GM06990 (cell line): ENCODE data around the gene MYO5B.

ENCODE experiments used
- DNase-seq: peaks from one replicate; pipeline ENCODE4 v3.0.0-alpha.2; 2011; ENCODE audit not compliant: insufficient read length; ENCODE audit errors: extremely low read depth
- H3K27me3 ChIP-seq: replicated peaks from 2 replicates; pipeline ENCODE4 v1.6.0; 2011; ENCODE audit warnings: low read length; ENCODE audit not compliant: control insufficient read depth, insufficient read depth
- H3K36me3 ChIP-seq: 2 replicates; pipeline ENCODE4 v1.5.1; 2011; ENCODE audit warnings: low read length; ENCODE audit not compliant: control insufficient read depth, insufficient read depth
- H3K4me3 ChIP-seq: replicated peaks from 2 replicates; pipeline ENCODE4 v1.5.1; 2011; ENCODE audit warnings: low read depth, mild to moderate bottlenecking, control low read depth, low read length
- CTCF ChIP-seq: IDR thresholded peaks from 2 replicates; pipeline ENCODE4 v1.5.1; 2011; ENCODE audit warnings: low read length, control low read depth, mild to moderate bottlenecking, inconsistent platforms; ENCODE audit not compliant: insufficient read depth, poor library complexity, severe bottlenecking

MYO5B gene

DNA sequence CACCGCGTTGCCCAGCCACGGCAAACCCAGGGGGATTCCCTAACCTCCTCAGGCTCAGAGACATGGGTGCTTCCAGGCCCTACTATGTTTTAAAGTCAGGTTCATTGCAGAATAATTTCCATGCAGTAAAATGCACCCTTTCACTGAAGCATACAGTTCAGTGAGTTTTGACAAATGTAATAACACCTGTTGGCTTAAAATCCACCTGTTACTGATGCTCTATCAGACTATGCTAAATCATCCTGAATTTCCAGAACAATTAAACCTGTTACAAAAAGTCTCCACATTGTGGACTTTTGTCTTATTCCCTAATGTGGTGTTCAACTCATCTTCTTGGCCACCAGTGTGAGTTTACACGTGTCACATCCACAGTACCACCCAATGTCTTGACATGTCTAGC lies 234.6 kb downstream of the MYO5B start:
- H3K27me3 ChIP-seq, result no peaks in the 10 kb centered on the region; the same call in 1 of the 2 replicates
- no peak for DNase-seq
- no peak for TF ChIP-seq CTCF
- H3K36me3 ChIP-seq, result no peaks in the 10 kb centered on the region
- H3K4me3 ChIP-seq, result no peak overlapping the region

- DNase-seq, result peak; percentile 10
- Histone ChIP-seq H3K27me3 (no peaks in the 10 kb centered on the region; the same call in none of the 2 replicates), H3K4me3 (no peak overlapping the region), H3K36me3 (no peaks in the 10 kb centered on the region)
- no peak for TF ChIP-seq CTCF
Measured at GRCh38 chr18:49959176-49959575, 235.8 kb downstream of the MYO5B start.

DNA sequence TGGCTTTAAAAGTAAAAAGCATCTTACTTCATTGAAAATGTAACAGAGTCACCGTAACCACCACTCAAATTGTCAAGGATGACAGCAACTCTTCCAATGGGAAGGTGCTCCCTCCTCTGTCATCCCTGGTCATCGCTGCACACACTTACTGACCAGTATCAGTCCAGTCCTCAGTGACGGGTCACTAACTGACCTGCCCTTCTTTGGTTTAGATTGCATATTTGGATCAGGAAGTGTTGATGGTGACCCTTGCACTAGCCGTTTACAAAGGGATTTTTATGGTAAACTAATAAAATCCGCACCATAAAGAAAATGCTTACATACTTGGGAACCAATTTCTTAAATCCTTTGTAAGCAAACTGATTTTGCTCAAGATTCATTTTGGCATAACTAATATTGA lies 239.7 kb downstream of the MYO5B start:
- H3K27me3 ChIP-seq, result no peaks in the 10 kb centered on the region; the same call in 1 of the 2 replicates
- no peaks in the 10 kb centered on the region for H3K36me3 ChIP-seq
- DNase-seq, result no peak
- TF ChIP-seq CTCF, result no peak
- no peak overlapping the region for H3K4me3 ChIP-seq

DNA sequence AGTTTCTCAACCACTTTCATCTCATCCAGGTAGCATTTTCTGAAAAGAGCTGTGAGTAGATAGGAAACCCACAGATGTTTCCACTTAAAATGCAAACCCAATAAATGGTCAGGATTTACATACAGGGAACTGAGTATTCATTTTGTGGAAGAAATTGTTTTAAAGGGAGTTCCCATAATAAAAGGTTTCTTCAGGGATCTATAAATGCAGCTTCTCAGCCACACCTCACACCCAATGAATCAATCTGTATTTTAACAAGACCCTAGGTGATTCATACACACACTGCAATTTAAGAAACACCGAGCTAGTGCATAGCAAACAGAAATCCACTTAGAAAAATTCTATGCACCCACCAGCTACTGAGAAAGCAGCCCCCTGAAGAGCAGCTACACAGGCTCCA lies 241.6 kb downstream of the MYO5B start:
- Histone ChIP-seq H3K36me3 (no peaks in the 10 kb centered on the region), H3K27me3 (no peaks in the 10 kb centered on the region; the same call in 1 of the 2 replicates), H3K4me3 (no peak overlapping the region)
- no peak for DNase-seq
- TF ChIP-seq CTCF, result no peak

DNA sequence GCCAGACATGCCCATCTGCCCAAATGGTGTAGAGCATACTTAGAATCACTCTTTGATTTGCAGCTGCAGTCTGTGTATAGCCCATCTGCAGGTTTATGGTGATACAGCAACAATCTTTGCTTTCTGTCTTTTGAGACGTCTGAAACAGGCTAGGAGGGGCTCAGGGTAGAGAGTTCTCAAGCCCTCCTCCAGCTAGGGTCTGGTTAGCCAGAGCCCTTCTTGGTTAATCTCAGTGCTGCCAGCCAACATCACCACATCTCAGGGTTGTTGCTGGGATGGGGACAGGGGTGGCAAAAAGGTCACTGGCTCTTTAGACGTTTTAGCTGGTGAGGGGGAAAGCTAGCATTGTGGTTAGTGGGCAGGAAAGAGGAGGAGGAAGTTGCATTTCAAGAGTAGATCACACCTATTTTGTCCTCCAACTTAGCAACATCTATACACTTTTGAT lies 245.0 kb downstream of the MYO5B start:
- H3K27me3 ChIP-seq, result no peaks in the 10 kb centered on the region; the same call in 1 of the 2 replicates
- H3K4me3 ChIP-seq, result no peak overlapping the region
- H3K36me3 ChIP-seq, result no peaks in the 10 kb centered on the region
- no peak for DNase-seq
- no peak for TF ChIP-seq CTCF

- no peak for DNase-seq
- H3K36me3 ChIP-seq, result no peaks in the 10 kb centered on the region
- H3K27me3 ChIP-seq, result no peaks in the 10 kb centered on the region
- H3K4me3 ChIP-seq, result no peak overlapping the region
- TF ChIP-seq CTCF, result no peak
Measured at GRCh38 chr18:49948975-49949374, 246.0 kb downstream of the MYO5B start.
